GM12878 (cell line): ENCODE measurements around the gene NSFL1C. TPM values are rescaled to one million over a fixed set of nuclear protein-coding genes. Genes with fewer than 3 reads are reported as not detected.

Experiments
- ASH2L ChIP-seq: fragments of 300-600, 200-600 bp; sonication (generic); IDR thresholded peaks from 2 replicates; pipeline ENCODE4 v1.6.1; 2017; ENCODE audit warnings: low read depth, mild to moderate bottlenecking, borderline replicate concordance
- BMI1 ChIP-seq: fragments of 450-650 bp; IDR thresholded peaks from 2 replicates; pipeline ENCODE4 v1.6.1; 2016; ENCODE audit warnings: mild to moderate bottlenecking, moderate library complexity, borderline replicate concordance
- CBFB ChIP-seq: IDR thresholded peaks from 2 replicates; pipeline ENCODE4 v1.6.1; 2016; ENCODE audit warnings: antibody characterized with exemption, low read depth
- HDAC2 ChIP-seq: fragments of 200-600 bp; sonication (generic); IDR thresholded peaks from 2 replicates; pipeline ENCODE4 v1.6.1; 2017
- IKZF1 ChIP-seq: fragments of 450-650 bp; conservative IDR thresholded peaks from 2 replicates; pipeline ENCODE4 v1.6.1; 2017; ENCODE audit warnings: antibody characterized with exemption, mild to moderate bottlenecking
- IRF4 ChIP-seq: IDR thresholded peaks from 2 replicates; pipeline ENCODE4 v1.6.1; 2011; ENCODE audit warnings: low read depth, low read length
- LARP7 ChIP-seq: fragments of 450-650 bp; IDR thresholded peaks from 2 replicates; pipeline ENCODE4 v1.6.1; 2017; ENCODE audit warnings: mild to moderate bottlenecking
- MTA3 ChIP-seq: IDR thresholded peaks from 2 replicates; pipeline ENCODE4 v1.6.1; 2012; ENCODE audit warnings: low read length, inconsistent platforms, borderline replicate concordance
- NFIC ChIP-seq: IDR thresholded peaks from 2 replicates; pipeline ENCODE4 v1.6.1; 2012; ENCODE audit warnings: low read depth, mild to moderate bottlenecking, inconsistent platforms, low read length, moderate library complexity
- REST ChIP-seq: IDR thresholded peaks from 2 replicates; pipeline ENCODE4 v1.6.1; 2012; ENCODE audit warnings: mild to moderate bottlenecking, low read depth, low read length
- RUNX3 ChIP-seq: IDR thresholded peaks from 2 replicates; pipeline ENCODE4 v1.6.1; 2012; ENCODE audit warnings: low read length, inconsistent platforms
- SMC3 ChIP-seq: IDR thresholded peaks from 2 replicates; pipeline ENCODE4 v1.6.1; 2011; ENCODE audit warnings: low read length, improper control_type of control experiment, borderline replicate concordance
- TCF3 ChIP-seq: IDR thresholded peaks from 2 replicates; pipeline ENCODE4 v1.6.1; 2012; ENCODE audit warnings: low read depth, mild to moderate bottlenecking, low read length, borderline replicate concordance; ENCODE audit not compliant: insufficient read depth
- ZNF622 ChIP-seq: fragments of 450-650 bp; IDR thresholded peaks from 2 replicates; pipeline ENCODE4 v1.6.1; 2017; ENCODE audit warnings: mild to moderate bottlenecking, inconsistent platforms
- polyA plus RNA-seq, 11 experiments: library from polyadenylated mRNA; depleted of rRNA in 4 of 11; unstranded in 6 of 11; stranded (reverse) in 5 of 11; fragments of >200 nt; fragmentation: Nextera tagmentation in 4 of 11; fragmentation: Illumina TruSeq in 1 of 11; extraction: Ambion mirVana in 4 of 11; extraction: Trizol in 1 of 11; gene quantifications; 1 replicate in 1 of 11; 2 replicates in 10 of 11; pipeline versions ENCODE4 v1.2.1 to v1.2.3, GENCODE V29; 2011 to 2016; ENCODE audit warnings: inconsistent platforms in 2 of 11, missing spikeins in 2 of 11, low read depth in 1 of 11
- total RNA-seq, 4 experiments: library from RNA; depleted of rRNA in 3 of 4; stranded (reverse); fragments of >200 nt in 3 of 4; fragmentation: Illumina TruSeq in 1 of 4; extraction: Trizol in 1 of 4; gene quantifications; 2 replicates each; pipeline versions ENCODE4 v1.2.1 to v1.2.3, GENCODE V29; 2013 to 2021
- TF ChIP-seq, protein P1 (sequence below): IDR thresholded peaks from 2 replicates; pipeline ENCODE4 v1.6.1; 2011; ENCODE audit warnings: low read depth, low read length, improper control_type of control experiment, borderline replicate concordance
- TF ChIP-seq, protein P2 (sequence below): fragments of 450-650 bp; IDR thresholded peaks from 2 replicates; pipeline ENCODE4 v1.6.1; 2017; ENCODE audit warnings: low read depth, mild to moderate bottlenecking, moderate library complexity
- TF ChIP-seq, protein P3 (sequence below): fragments of 150-350 bp; IDR thresholded peaks from 2 replicates; pipeline ENCODE4 v1.6.1; 2016; ENCODE audit warnings: low read depth, low read length
- TF ChIP-seq, protein P4 (sequence below): fragments of 450-650 bp; IDR thresholded peaks from 2 replicates; pipeline ENCODE4 v1.6.1; 2014; ENCODE audit warnings: mild to moderate bottlenecking

The NSFL1C gene
- total and polyA plus RNA-seq, 10 of the 15 experiments (the other 5 are each of a cell fraction or from before 2014, with no cell fraction given), result 21.5 to 100 (median 38.1) TPM

GRCh38 chr20:1503564-1504227 lies 37.0 kb upstream of the NSFL1C start (continued):
- TF ChIP-seq ZNF622 (no peak), BMI1 (no peak), ASH2L (no peak), TCF3 (no peak), RUNX3 (peak; percentile 95), SMC3 (peak; percentile 93), CBFB (peak; percentile 82), MTA3 (no peak), HDAC2 (no peak), LARP7 (no peak; the same call in 1 of the 2 replicates), IRF4 (0 out of 2 replicates have a peak, but pooled peaks have one; percentile 62), REST (no peak), NFIC (no peak), IKZF1 (peak; percentile 41; the same call in 1 of the 2 replicates)
- TF ChIP-seq, protein P1, sequence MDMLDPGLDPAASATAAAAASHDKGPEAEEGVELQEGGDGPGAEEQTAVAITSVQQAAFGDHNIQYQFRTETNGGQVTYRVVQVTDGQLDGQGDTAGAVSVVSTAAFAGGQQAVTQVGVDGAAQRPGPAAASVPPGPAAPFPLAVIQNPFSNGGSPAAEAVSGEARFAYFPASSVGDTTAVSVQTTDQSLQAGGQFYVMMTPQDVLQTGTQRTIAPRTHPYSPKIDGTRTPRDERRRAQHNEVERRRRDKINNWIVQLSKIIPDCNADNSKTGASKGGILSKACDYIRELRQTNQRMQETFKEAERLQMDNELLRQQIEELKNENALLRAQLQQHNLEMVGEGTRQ, result no peak
- TF ChIP-seq, protein P2, sequence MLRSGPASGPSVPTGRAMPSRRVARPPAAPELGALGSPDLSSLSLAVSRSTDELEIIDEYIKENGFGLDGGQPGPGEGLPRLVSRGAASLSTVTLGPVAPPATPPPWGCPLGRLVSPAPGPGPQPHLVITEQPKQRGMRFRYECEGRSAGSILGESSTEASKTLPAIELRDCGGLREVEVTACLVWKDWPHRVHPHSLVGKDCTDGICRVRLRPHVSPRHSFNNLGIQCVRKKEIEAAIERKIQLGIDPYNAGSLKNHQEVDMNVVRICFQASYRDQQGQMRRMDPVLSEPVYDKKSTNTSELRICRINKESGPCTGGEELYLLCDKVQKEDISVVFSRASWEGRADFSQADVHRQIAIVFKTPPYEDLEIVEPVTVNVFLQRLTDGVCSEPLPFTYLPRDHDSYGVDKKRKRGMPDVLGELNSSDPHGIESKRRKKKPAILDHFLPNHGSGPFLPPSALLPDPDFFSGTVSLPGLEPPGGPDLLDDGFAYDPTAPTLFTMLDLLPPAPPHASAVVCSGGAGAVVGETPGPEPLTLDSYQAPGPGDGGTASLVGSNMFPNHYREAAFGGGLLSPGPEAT, result 0 out of 2 replicates have a peak, but pooled peaks have one; percentile 24
- TF ChIP-seq, protein P3, sequence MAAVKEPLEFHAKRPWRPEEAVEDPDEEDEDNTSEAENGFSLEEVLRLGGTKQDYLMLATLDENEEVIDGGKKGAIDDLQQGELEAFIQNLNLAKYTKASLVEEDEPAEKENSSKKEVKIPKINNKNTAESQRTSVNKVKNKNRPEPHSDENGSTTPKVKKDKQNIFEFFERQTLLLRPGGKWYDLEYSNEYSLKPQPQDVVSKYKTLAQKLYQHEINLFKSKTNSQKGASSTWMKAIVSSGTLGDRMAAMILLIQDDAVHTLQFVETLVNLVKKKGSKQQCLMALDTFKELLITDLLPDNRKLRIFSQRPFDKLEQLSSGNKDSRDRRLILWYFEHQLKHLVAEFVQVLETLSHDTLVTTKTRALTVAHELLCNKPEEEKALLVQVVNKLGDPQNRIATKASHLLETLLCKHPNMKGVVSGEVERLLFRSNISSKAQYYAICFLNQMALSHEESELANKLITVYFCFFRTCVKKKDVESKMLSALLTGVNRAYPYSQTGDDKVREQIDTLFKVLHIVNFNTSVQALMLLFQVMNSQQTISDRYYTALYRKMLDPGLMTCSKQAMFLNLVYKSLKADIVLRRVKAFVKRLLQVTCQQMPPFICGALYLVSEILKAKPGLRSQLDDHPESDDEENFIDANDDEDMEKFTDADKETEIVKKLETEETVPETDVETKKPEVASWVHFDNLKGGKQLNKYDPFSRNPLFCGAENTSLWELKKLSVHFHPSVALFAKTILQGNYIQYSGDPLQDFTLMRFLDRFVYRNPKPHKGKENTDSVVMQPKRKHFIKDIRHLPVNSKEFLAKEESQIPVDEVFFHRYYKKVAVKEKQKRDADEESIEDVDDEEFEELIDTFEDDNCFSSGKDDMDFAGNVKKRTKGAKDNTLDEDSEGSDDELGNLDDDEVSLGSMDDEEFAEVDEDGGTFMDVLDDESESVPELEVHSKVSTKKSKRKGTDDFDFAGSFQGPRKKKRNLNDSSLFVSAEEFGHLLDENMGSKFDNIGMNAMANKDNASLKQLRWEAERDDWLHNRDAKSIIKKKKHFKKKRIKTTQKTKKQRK, result no peak
- TF ChIP-seq, protein P4, sequence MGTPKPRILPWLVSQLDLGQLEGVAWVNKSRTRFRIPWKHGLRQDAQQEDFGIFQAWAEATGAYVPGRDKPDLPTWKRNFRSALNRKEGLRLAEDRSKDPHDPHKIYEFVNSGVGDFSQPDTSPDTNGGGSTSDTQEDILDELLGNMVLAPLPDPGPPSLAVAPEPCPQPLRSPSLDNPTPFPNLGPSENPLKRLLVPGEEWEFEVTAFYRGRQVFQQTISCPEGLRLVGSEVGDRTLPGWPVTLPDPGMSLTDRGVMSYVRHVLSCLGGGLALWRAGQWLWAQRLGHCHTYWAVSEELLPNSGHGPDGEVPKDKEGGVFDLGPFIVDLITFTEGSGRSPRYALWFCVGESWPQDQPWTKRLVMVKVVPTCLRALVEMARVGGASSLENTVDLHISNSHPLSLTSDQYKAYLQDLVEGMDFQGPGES, result no peak
